ENCODE data around the gene MANEAL. TPM values are rescaled to one million over a fixed set of nuclear protein-coding genes. Genes with fewer than 3 reads are reported as not detected.

The MANEAL gene
- total and polyA plus RNA-seq, 2 of the 13 experiments (the other 11 are each of a cell fraction or from before 2014, with no cell fraction given) = 20.8 to 26.4 TPM

DNA sequence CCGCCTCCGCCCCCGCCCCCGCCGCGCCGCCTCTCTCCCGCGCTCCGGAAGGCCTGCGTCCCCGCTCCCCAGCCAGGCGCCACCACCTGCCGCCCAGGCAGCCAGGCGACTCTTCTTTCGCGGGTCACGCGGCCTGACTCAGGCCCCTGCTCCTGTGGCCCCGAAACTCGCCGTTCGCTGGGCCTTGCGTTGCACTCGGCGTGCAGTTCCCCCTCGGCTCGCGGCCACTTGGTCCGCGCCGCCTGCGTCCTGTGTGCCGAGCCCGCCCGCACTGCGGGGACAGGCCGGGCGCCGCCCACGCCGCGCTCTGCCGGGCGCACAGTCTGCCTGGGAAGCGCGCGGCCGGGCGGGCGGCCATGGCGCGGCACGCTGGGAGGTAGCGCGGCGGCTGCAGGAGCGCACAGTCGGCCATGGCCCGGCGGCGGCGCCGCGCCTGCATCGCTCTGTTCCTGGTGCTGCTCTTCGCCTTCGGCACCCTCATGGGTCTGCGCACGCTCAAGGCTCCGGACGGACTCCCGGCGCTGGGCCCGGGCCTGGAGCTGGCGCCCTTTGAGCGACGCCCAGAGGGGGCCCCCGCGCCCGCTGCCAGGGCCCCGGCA is at the start of gene MANEAL (continued):
- TF ChIP-seq, protein P1, sequence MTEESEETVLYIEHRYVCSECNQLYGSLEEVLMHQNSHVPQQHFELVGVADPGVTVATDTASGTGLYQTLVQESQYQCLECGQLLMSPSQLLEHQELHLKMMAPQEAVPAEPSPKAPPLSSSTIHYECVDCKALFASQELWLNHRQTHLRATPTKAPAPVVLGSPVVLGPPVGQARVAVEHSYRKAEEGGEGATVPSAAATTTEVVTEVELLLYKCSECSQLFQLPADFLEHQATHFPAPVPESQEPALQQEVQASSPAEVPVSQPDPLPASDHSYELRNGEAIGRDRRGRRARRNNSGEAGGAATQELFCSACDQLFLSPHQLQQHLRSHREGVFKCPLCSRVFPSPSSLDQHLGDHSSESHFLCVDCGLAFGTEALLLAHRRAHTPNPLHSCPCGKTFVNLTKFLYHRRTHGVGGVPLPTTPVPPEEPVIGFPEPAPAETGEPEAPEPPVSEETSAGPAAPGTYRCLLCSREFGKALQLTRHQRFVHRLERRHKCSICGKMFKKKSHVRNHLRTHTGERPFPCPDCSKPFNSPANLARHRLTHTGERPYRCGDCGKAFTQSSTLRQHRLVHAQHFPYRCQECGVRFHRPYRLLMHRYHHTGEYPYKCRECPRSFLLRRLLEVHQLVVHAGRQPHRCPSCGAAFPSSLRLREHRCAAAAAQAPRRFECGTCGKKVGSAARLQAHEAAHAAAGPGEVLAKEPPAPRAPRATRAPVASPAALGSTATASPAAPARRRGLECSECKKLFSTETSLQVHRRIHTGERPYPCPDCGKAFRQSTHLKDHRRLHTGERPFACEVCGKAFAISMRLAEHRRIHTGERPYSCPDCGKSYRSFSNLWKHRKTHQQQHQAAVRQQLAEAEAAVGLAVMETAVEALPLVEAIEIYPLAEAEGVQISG (CRISPR knock-in tag; IDR thresholded peaks at IDR 0.05) = 0 out of 2 replicates have a peak, but pooled peaks have one; percentile 33
- no peak; the same call in 1 of the 2 replicates for TF ChIP-seq ZNF33A (CRISPR knock-in tag; IDR thresholded peaks at IDR 0.05; ENCODE audit: borderline replicate concordance)
- TF ChIP-seq SMC3 (IDR thresholded peaks at IDR 0.05; ENCODE audit: low read length) = no peak
- TF ChIP-seq TEAD3 (CRISPR knock-in tag; optimal IDR thresholded peaks at IDR 0.05; ENCODE audit: borderline replicate concordance) = no peak
- TF ChIP-seq ZNF317 (CRISPR knock-in tag; IDR thresholded peaks at IDR 0.05) = no peak
- no peak for TF ChIP-seq SIN3B (IDR thresholded peaks at IDR 0.05; ENCODE audit: low read length)
- TF ChIP-seq, protein P2, sequence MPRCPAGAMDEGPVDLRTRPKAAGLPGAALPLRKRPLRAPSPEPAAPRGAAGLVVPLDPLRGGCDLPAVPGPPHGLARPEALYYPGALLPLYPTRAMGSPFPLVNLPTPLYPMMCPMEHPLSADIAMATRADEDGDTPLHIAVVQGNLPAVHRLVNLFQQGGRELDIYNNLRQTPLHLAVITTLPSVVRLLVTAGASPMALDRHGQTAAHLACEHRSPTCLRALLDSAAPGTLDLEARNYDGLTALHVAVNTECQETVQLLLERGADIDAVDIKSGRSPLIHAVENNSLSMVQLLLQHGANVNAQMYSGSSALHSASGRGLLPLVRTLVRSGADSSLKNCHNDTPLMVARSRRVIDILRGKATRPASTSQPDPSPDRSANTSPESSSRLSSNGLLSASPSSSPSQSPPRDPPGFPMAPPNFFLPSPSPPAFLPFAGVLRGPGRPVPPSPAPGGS (CRISPR knock-in tag; IDR thresholded peaks at IDR 0.05) = peak; percentile 72; the same call in 1 of the 2 replicates
- TF ChIP-seq ZNF432 (CRISPR knock-in tag; IDR thresholded peaks at IDR 0.05; ENCODE audit: borderline replicate concordance) = no peak
- no peak for TF ChIP-seq NONO (IDR thresholded peaks at IDR 0.05)
- peak; percentile 73; the same call in 1 of the 2 replicates for TF ChIP-seq NONO (CRISPR knock-in tag; conservative IDR thresholded peaks at IDR 0.05)
- no peak for TF ChIP-seq SNRNP70 (IDR thresholded peaks at IDR 0.05; ENCODE audit: low read depth, low read length)
- no peak for TF ChIP-seq SIX4 (CRISPR knock-in tag; IDR thresholded peaks at IDR 0.05)
- TF ChIP-seq, protein P3, sequence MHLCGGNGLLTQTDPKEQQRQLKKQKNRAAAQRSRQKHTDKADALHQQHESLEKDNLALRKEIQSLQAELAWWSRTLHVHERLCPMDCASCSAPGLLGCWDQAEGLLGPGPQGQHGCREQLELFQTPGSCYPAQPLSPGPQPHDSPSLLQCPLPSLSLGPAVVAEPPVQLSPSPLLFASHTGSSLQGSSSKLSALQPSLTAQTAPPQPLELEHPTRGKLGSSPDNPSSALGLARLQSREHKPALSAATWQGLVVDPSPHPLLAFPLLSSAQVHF (CRISPR knock-in tag; IDR thresholded peaks at IDR 0.05) = 0 out of 2 replicates have a peak, but pooled peaks have one; percentile 71
- TF ChIP-seq, protein P4, sequence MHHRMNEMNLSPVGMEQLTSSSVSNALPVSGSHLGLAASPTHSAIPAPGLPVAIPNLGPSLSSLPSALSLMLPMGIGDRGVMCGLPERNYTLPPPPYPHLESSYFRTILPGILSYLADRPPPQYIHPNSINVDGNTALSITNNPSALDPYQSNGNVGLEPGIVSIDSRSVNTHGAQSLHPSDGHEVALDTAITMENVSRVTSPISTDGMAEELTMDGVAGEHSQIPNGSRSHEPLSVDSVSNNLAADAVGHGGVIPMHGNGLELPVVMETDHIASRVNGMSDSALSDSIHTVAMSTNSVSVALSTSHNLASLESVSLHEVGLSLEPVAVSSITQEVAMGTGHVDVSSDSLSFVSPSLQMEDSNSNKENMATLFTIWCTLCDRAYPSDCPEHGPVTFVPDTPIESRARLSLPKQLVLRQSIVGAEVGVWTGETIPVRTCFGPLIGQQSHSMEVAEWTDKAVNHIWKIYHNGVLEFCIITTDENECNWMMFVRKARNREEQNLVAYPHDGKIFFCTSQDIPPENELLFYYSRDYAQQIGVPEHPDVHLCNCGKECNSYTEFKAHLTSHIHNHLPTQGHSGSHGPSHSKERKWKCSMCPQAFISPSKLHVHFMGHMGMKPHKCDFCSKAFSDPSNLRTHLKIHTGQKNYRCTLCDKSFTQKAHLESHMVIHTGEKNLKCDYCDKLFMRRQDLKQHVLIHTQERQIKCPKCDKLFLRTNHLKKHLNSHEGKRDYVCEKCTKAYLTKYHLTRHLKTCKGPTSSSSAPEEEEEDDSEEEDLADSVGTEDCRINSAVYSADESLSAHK (CRISPR knock-in tag; IDR thresholded peaks at IDR 0.05; ENCODE audit: borderline replicate concordance) = no peak
- TF ChIP-seq BCL6 (CRISPR knock-in tag; IDR thresholded peaks at IDR 0.05) = no peak
- TF ChIP-seq, protein P5, sequence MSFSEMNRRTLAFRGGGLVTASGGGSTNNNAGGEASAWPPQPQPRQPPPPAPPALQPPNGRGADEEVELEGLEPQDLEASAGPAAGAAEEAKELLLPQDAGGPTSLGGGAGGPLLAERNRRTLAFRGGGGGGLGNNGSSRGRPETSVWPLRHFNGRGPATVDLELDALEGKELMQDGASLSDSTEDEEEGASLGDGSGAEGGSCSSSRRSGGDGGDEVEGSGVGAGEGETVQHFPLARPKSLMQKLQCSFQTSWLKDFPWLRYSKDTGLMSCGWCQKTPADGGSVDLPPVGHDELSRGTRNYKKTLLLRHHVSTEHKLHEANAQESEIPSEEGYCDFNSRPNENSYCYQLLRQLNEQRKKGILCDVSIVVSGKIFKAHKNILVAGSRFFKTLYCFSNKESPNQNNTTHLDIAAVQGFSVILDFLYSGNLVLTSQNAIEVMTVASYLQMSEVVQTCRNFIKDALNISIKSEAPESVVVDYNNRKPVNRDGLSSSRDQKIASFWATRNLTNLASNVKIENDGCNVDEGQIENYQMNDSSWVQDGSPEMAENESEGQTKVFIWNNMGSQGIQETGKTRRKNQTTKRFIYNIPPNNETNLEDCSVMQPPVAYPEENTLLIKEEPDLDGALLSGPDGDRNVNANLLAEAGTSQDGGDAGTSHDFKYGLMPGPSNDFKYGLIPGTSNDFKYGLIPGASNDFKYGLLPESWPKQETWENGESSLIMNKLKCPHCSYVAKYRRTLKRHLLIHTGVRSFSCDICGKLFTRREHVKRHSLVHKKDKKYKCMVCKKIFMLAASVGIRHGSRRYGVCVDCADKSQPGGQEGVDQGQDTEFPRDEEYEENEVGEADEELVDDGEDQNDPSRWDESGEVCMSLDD (CRISPR knock-in tag; IDR thresholded peaks at IDR 0.05; ENCODE audit: borderline replicate concordance) = 0 out of 2 replicates have a peak, but pooled peaks have one; percentile 40
- no peak for TF ChIP-seq KDM3A (CRISPR knock-in tag; IDR thresholded peaks at IDR 0.05; ENCODE audit: low read depth)
- peak; percentile 56; the same call in 1 of the 2 replicates for TF ChIP-seq ZIK1 (CRISPR knock-in tag; IDR thresholded peaks at IDR 0.05; ENCODE audit: borderline replicate concordance, low read depth)
- TF ChIP-seq HMG20B (CRISPR knock-in tag; conservative IDR thresholded peaks at IDR 0.05) = no peak

Measured in HepG2 (cell line).